Astrocyte of the cerebellum (primary cell): Measurements from ENCODE around the gene CRIP3.

Experiments used
- DNase-seq: peaks from one replicate; pipeline ENCODE4 v3.0.0-alpha.2; 2011; ENCODE audit warnings: low read depth
- H3K4me3 ChIP-seq: 2 replicates; pipeline ENCODE4 v1.5.1; 2011; ENCODE audit warnings: mild to moderate bottlenecking, low read depth, low read length, moderate library complexity
- in situ Hi-C: cut with HindIII; loops from 2 replicates; pipeline ENCODE4 v1.10.0; 2017; ENCODE audit warnings: low sequenced_read_pairs
- TF ChIP-seq, protein P1 (sequence below): IDR thresholded peaks from 2 replicates; pipeline ENCODE4 v1.5.1; 2012; ENCODE audit warnings: low read length, low read depth, moderate library complexity, mild to moderate bottlenecking; ENCODE audit errors: missing control alignments

Gene CRIP3

DNA sequence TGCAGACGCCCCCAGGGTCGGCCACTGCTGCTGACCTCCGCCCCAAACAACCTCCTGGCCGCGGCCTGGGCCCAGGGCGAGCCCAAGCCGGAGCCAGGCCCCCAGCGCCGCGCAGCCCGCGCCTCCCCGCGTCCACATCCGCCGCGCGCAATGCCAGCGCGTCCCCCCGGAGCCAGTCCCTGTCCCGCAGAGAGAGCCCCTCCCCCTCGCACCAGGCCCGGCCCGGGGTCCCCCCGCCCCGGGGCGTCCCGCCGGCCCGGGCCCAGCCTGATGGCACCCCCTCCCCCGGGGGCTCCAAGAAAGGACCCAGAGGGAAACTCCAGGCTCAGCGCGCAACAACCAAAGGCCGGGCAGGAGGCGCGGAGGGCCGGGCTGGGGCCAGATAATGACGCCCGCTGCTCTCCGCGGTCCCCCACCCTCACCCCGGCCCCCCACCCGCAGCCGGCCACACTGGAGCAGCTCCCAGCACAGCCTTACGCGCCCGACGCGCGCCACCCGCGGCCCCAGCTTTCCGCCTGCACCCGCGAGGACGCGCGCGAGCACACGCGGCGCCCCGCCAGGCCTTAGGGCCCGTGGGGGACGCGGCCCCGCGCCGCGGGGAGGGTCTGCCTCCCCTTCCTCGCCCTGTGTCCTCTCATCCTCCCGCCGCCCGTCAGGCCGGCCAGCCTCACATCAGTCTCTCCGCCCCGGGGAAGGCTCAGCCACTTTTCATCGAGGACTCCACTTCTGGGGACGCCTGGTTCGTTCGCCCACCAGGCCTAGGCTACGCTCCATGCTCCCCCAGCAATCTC, 23.4 kb downstream of the CRIP3 start:
- TF ChIP-seq, protein P1, sequence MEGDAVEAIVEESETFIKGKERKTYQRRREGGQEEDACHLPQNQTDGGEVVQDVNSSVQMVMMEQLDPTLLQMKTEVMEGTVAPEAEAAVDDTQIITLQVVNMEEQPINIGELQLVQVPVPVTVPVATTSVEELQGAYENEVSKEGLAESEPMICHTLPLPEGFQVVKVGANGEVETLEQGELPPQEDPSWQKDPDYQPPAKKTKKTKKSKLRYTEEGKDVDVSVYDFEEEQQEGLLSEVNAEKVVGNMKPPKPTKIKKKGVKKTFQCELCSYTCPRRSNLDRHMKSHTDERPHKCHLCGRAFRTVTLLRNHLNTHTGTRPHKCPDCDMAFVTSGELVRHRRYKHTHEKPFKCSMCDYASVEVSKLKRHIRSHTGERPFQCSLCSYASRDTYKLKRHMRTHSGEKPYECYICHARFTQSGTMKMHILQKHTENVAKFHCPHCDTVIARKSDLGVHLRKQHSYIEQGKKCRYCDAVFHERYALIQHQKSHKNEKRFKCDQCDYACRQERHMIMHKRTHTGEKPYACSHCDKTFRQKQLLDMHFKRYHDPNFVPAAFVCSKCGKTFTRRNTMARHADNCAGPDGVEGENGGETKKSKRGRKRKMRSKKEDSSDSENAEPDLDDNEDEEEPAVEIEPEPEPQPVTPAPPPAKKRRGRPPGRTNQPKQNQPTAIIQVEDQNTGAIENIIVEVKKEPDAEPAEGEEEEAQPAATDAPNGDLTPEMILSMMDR = no peak
- in situ Hi-C loops = no loop called here
- H3K4me3 ChIP-seq = no peak overlapping the region
- no peak for DNase-seq

DNA sequence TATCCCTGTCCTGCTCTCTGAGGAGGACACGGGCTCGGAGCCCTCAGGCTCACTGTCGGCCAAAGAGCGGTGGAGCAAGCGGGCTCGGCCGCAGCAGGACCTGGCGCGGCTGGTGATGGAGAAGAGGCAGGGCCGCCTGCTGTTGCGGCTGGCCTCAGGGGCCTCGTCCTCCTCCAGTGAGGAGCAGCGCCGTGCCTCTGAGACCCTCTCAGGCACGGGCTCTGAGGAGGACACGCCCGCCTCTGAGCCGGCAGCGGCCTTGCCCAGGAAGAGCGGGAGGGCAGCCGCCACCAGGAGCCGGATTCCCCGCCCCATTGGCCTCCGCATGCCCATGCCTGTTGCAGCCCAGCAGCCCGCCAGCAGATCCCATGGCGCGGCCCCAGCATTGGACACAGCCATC, 24.7 kb downstream of the CRIP3 start:
- no peak overlapping the region for H3K4me3 ChIP-seq

DNA sequence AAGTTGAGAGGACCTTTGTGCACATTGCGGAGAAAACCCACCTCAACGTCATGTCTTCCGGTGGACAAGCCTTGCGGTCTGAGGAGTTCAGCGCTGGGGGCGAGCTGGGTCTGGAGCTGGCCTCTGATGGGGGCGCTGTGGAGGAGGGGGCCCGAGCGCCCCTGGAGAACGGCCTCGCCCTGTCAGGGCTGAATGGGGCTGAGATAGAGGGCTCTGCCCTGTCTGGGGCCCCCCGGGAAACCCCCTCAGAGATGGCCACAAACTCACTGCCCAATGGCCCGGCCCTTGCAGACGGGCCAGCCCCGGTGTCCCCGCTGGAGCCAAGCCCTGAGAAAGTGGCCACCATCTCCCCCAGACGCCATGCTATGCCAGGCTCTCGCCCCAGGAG, 25.1 kb downstream of the CRIP3 start:
- in situ Hi-C loops = no loop called here
- TF ChIP-seq, protein P1 = no peak
- no peak overlapping the region for H3K4me3 ChIP-seq
- DNase-seq = no peak

More for the DNA sequence above, 24.7 kb downstream of the CRIP3 start:
- in situ Hi-C loops = no loop called here
- DNase-seq = no peak
- TF ChIP-seq, protein P1 = no peak

DNA sequence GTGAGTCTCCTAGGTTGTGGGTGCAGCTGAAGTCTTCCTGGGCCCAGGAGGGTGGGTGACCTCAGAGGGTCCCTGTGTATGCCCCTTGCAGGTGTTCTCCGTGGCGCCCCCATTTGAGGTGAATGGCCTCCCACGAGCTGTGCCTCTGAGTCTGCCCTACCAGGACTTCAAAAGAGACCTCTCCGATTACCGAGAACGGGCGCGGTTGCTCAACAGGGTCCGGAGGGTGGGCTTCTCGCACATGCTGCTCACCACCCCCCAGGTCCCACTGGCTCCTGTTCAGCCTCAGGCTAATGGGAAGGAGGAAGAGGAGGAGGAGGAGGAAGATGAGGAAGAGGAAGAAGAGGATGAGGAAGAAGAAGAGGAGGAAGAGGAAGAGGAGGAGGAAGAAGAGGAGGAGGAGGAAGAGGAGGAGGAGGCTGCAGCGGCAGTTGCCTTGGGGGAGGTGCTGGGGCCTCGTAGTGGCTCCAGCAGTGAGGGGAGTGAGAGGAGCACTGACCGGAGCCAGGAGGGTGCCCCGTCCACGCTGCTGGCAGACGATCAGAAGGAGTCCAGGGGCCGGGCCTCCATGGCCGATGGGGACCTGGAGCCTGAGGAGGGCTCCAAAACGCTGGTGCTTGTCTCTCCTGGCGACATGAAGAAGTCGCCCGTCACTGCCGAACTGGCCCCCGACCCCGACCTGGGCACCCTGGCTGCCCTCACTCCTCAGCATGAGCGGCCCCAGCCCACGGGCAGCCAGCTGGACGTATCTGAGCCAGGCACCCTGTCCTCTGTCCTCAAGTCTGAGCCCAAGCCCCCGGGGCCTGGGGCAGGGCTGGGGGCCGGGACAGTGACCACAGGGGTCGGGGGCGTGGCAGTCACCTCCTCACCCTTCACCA, 25.8 kb downstream of the CRIP3 start:
- DNase-seq = no peak
- TF ChIP-seq, protein P1 = no peak
- in situ Hi-C loops = no loop called here
- H3K4me3 ChIP-seq = no peak overlapping the region

DNA sequence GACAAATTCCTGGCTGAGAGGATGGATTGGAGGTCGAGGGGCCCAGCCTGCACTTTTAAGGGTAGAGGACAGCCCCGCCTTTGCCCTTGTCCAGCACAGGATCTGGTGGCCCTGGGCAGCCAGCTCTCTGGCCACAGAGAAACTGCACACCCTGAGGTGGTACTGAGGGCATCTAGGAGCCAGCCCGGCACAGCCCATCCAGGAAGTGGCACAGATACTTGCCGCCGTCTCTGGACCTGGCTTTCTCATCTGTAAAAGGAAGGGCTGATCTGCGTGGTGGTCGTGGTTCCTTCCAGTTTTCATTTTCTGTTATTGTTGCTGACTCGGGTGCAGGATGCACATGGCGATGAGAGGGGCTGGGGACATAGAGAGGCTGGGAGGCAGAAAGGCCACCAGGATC, 26.6 kb downstream of the CRIP3 start:
- TF ChIP-seq, protein P1 = no peak
- H3K4me3 ChIP-seq = no peak overlapping the region
- no peak for DNase-seq
- in situ Hi-C loops = no loop called here

DNA sequence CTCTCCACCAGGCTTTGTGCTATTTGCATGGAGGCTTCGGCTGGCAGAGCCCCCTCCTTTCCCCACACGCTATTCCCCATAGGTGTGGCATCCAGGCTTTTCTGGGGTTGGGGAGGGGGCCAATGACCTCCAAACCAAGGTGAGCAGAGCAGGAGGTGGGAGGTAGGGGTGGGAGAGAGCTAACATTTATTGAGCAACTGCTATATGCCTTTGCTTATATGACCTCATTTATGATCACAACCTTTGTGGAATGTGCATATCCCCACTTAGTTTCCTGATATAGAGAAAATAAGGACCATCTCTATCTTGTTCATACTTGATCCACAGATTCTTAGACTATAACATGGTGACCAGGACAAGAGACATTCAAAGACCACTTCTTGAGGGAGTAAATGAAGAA, 28.4 kb downstream of the CRIP3 start:
- DNase-seq = no peak
- TF ChIP-seq, protein P1 = no peak
- in situ Hi-C loops = no loop called here
- no peak overlapping the region for H3K4me3 ChIP-seq
